Erythroblast (primary cell): ENCODE data around the gene PTS.

Source experiments
- GATA1 ChIP-seq: IDR thresholded peaks from 2 replicates; pipeline ENCODE4 v1.6.1; 2011; ENCODE audit warnings: low read depth, mild to moderate bottlenecking, control low read depth, low read length, moderate library complexity
- POLR2A ChIP-seq: IDR thresholded peaks from 2 replicates; pipeline ENCODE4 v1.6.1; 2011; ENCODE audit warnings: mild to moderate bottlenecking, low read length

- TF ChIP-seq POLR2A: no peak
- TF ChIP-seq GATA1: no peak
Observed at GRCh38 chr11:112229746-112230433, 3.7 kb downstream of the PTS start.
